ENCODE data around the gene CMSS1. TPM values are rescaled to one million over a fixed set of nuclear protein-coding genes. Genes with fewer than 3 reads are reported as not detected.

CMSS1 gene
- total and polyA plus RNA-seq, 4 donors, result 3.8 to 19.5 (median 7.5) TPM

- no peaks in the 10 kb centered on the region for H3K36me3 ChIP-seq (ENCODE audit: control insufficient read depth in 4 of 4, insufficient read depth in 3 of 4, low read depth in 1 of 4, low read length in 3 of 4)
- H3K9me3 ChIP-seq (ENCODE audit: control insufficient read depth in 4 of 4, low read length in 3 of 4), result no peaks in the 10 kb centered on the region
- no peak overlapping the region for H3K9ac ChIP-seq (ENCODE audit: low read depth in 1 of 2, low read length in 2 of 2)
- no peak overlapping the region for H3K4me3 ChIP-seq (ENCODE audit: low read depth in 1 of 3, low read length in 3 of 3)
- H3K4me1 ChIP-seq (ENCODE audit: control insufficient read depth in 4 of 4, insufficient read depth in 4 of 4, low read length in 3 of 4), result peaks cover 0 to 6% (median 1%) of the 10 kb centered on the region in 4 donors
- H3K27ac ChIP-seq (ENCODE audit: low read depth in 1 of 2, low read length in 2 of 2), result no peak overlapping the region
- no peak for DNase-seq (ENCODE audit: low spot score)
- no peaks in the 10 kb centered on the region for H3K27me3 ChIP-seq (ENCODE audit: control insufficient read depth in 4 of 4, insufficient read depth in 4 of 4, low read length in 3 of 4)
- TF ChIP-seq ATF3 (IDR thresholded peaks at IDR 0.05), result no peak
- TF ChIP-seq NR2F2 (IDR thresholded peaks at IDR 0.05), result no peak
- TF ChIP-seq YY1 (IDR thresholded peaks at IDR 0.05), result no peak
- TF ChIP-seq HNF4G (IDR thresholded peaks at IDR 0.05), result no peak
- no peak for TF ChIP-seq ZBTB33 (IDR thresholded peaks at IDR 0.05)
- no peak for TF ChIP-seq RXRA (IDR thresholded peaks at IDR 0.05)
- TF ChIP-seq JUND (IDR thresholded peaks at IDR 0.05), result no peak
- no peak for TF ChIP-seq FOXA2 (IDR thresholded peaks at IDR 0.05)
- no peak for TF ChIP-seq RAD21 (IDR thresholded peaks at IDR 0.05)
- no peak for TF ChIP-seq MAX (IDR thresholded peaks at IDR 0.05)
- TF ChIP-seq REST (IDR thresholded peaks at IDR 0.05), result no peak
- TF ChIP-seq TAF1 (conservative IDR thresholded peaks at IDR 0.05), result no peak
- no peak for TF ChIP-seq FOXA1 (IDR thresholded peaks at IDR 0.05)
- TF ChIP-seq HNF4A (conservative IDR thresholded peaks at IDR 0.05), result no peak
- no peak for TF ChIP-seq GABPA (IDR thresholded peaks at IDR 0.05 in 1 of 2, conservative IDR thresholded peaks at IDR 0.05 in 1 of 2)
- TF ChIP-seq SP1 (IDR thresholded peaks at IDR 0.05), result no peak
- 93% methylated on average over 7 of the region's 7 CpGs for WGBS
These were observed 396.4 kb downstream of the CMSS1 start for GRCh38 chr3:100213891-100214573.

- peaks cover 0 to 6% (median 1%) of the 10 kb centered on the region in 4 donors for H3K4me1 ChIP-seq (ENCODE audit: control insufficient read depth in 4 of 4, insufficient read depth in 4 of 4, low read length in 3 of 4)
- TF ChIP-seq TAF1 (conservative IDR thresholded peaks at IDR 0.05), result no peak
- TF ChIP-seq SP1 (IDR thresholded peaks at IDR 0.05), result no peak
- no peak for TF ChIP-seq ATF3 (IDR thresholded peaks at IDR 0.05)
- no peak for TF ChIP-seq JUND (IDR thresholded peaks at IDR 0.05)
- TF ChIP-seq FOXA2 (IDR thresholded peaks at IDR 0.05), result no peak
- TF ChIP-seq NR2F2 (IDR thresholded peaks at IDR 0.05), result no peak
- no peak for TF ChIP-seq CTCF (IDR thresholded peaks at IDR 0.05; ENCODE audit: low read depth, low read length, missing input control)
- no peak for TF ChIP-seq HNF4G (IDR thresholded peaks at IDR 0.05)
- 53% methylated on average over 5 of the region's 5 CpGs for WGBS
- H3K9ac ChIP-seq (ENCODE audit: low read depth in 1 of 2, low read length in 2 of 2), result no peak overlapping the region
- H3K27ac ChIP-seq (ENCODE audit: low read depth in 1 of 2, low read length in 2 of 2), result no peak overlapping the region
- H3K9me3 ChIP-seq (ENCODE audit: control insufficient read depth in 4 of 4, low read length in 3 of 4), result no peaks in the 10 kb centered on the region
- no peaks in the 10 kb centered on the region for H3K27me3 ChIP-seq (ENCODE audit: control insufficient read depth in 4 of 4, insufficient read depth in 4 of 4, low read length in 3 of 4)
- no peak overlapping the region for H3K4me3 ChIP-seq (ENCODE audit: low read depth in 1 of 3, low read length in 3 of 3)
- no peak for DNase-seq (ENCODE audit: low spot score)
- H3K36me3 ChIP-seq (ENCODE audit: control insufficient read depth in 4 of 4, insufficient read depth in 3 of 4, low read depth in 1 of 4, low read length in 3 of 4), result no peaks in the 10 kb centered on the region
These were observed 396.9 kb downstream of the CMSS1 start for GRCh38 chr3:100214574-100214964.
